Measurements from ENCODE around the gene ARL16. TPM values are rescaled to one million over a fixed set of nuclear protein-coding genes. Genes with fewer than 3 reads are reported as not detected.

Gene ARL16
- total and polyA plus RNA-seq, 2 donors (not counting 3 experiments of a cell fraction or from before 2014, with no cell fraction given) = 41.4 to 71.7 TPM

GRCh38 chr17:81723651-81724209, 40.1 kb upstream of the ARL16 start:
- Histone ChIP-seq H3K79me2 (ENCODE audit: control insufficient read depth, insufficient read depth, low read length) (no peaks in the 10 kb centered on the region), H3K36me3 (ENCODE audit: control insufficient read depth in 2 of 2, extremely low read depth in 1 of 2, insufficient read depth in 2 of 2, low read length in 2 of 2) (no peaks in the 10 kb centered on the region), H4K20me1 (replicated peaks; ENCODE audit: control insufficient read depth, extremely low read depth, insufficient read depth, low read length) (no peaks in the 10 kb centered on the region), H3K4me2 (ENCODE audit: insufficient read depth, low read length) (no peak overlapping the region), H3K27me3 (ENCODE audit: control insufficient read depth in 2 of 2, insufficient read depth in 2 of 2, low read length in 2 of 2) (peaks cover 0 to 3% of the 10 kb centered on the region in 2 experiments), H3K9me1 (replicated peaks; ENCODE audit: control insufficient read depth, extremely low read depth, insufficient read depth, low read length) (no peaks in the 10 kb centered on the region), H3K4me1 (ENCODE audit: control insufficient read depth, extremely low read depth, insufficient read depth, low read length) (peaks cover 4% of the 10 kb centered on the region), H3K9me3 (replicated peaks; ENCODE audit: control insufficient read depth, insufficient read depth, low read length) (no peaks in the 10 kb centered on the region), H3K9ac (replicated peaks; ENCODE audit: extremely low read depth, insufficient read depth, low read length) (no peak overlapping the region), H2AFZ (ENCODE audit: low read depth, low read length) (no peak overlapping the region), H3K27ac (ENCODE audit: insufficient read depth, low read depth, low read length) (no peak overlapping the region), H3K4me3 (replicated peaks in 1 of 3; ENCODE audit: insufficient read depth in 1 of 3, low read depth in 1 of 3, low read length in 3 of 3) (no peak overlapping the region)
- POLR2A ChIA-PET = no interaction called here
- intact Hi-C loops (cut with micrococcal nuclease) = no loop called here
- CTCF ChIA-PET = interaction anchor here (1.0 kb wide), 1 partner anchor 236 kb away, joined by 3 read pairs; no protein-coding TSS in a partner anchor
- FAIRE-seq = peak; percentile 44
- TF ChIP-seq CTCF (IDR thresholded peaks at IDR 0.05; ENCODE audit: extremely low read depth in 1 of 2, insufficient read depth in 1 of 2, low read depth in 1 of 2, low read length in 2 of 2) = no peak
- no peak for TF ChIP-seq POLR2A (IDR thresholded peaks at IDR 0.05; ENCODE audit: low read depth, low read length)
- no TSS peak for BruUV-seq (replicated peaks)
- no peak for DNase-seq (ENCODE audit: low read depth, low spot score)
- dilution Hi-C loops (cut with MboI; ENCODE audit: extremely low pct_ligation_motif_present, low sequenced_read_pairs) = no loop called here

GRCh38 chr17:81722184-81723120, 38.9 kb upstream of the ARL16 start:
- H2AFZ ChIP-seq (ENCODE audit: low read depth, low read length) = no peak overlapping the region
- no peak overlapping the region for H3K4me3 ChIP-seq (replicated peaks in 1 of 3; ENCODE audit: insufficient read depth in 1 of 3, low read depth in 1 of 3, low read length in 3 of 3)
- no peak for DNase-seq (ENCODE audit: low read depth, low spot score)
- ChIA-PET POLR2A (no interaction called here), CTCF (interaction anchor here (1.0 kb wide), 2 partner anchors 16 to 237 kb away, joined by 3 read pairs; no protein-coding TSS in a partner anchor)
- TF ChIP-seq FOS (IDR thresholded peaks at IDR 0.05; ENCODE audit: borderline replicate concordance, insufficient read depth, low read length) (no peak), CTCF (IDR thresholded peaks at IDR 0.05; ENCODE audit: extremely low read depth in 1 of 2, insufficient read depth in 1 of 2, low read depth in 1 of 2, low read length in 2 of 2) (no peak)
- TF ChIP-seq, protein P1, sequence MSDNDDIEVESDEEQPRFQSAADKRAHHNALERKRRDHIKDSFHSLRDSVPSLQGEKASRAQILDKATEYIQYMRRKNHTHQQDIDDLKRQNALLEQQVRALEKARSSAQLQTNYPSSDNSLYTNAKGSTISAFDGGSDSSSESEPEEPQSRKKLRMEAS (IDR thresholded peaks at IDR 0.05; ENCODE audit: insufficient read depth, insufficient read length) = no peak
- peaks cover 4% of the 10 kb centered on the region for H3K4me1 ChIP-seq (ENCODE audit: control insufficient read depth, extremely low read depth, insufficient read depth, low read length)
- H3K27ac ChIP-seq (ENCODE audit: insufficient read depth, low read depth, low read length) = no peak overlapping the region
- dilution Hi-C loops (cut with MboI; ENCODE audit: extremely low pct_ligation_motif_present, low sequenced_read_pairs) = no loop called here
- H4K20me1 ChIP-seq (replicated peaks; ENCODE audit: control insufficient read depth, extremely low read depth, insufficient read depth, low read length) = no peaks in the 10 kb centered on the region
- H3K36me3 ChIP-seq (ENCODE audit: control insufficient read depth in 2 of 2, extremely low read depth in 1 of 2, insufficient read depth in 2 of 2, low read length in 2 of 2) = no peaks in the 10 kb centered on the region
- H3K4me2 ChIP-seq (ENCODE audit: insufficient read depth, low read length) = no peak overlapping the region
- intact Hi-C loops (cut with micrococcal nuclease) = no loop called here
- no peak overlapping the region for H3K9ac ChIP-seq (replicated peaks; ENCODE audit: extremely low read depth, insufficient read depth, low read length)
- BruUV-seq (replicated peaks) = no TSS peak
- H3K9me1 ChIP-seq (replicated peaks; ENCODE audit: control insufficient read depth, extremely low read depth, insufficient read depth, low read length) = no peaks in the 10 kb centered on the region
- peaks cover 0 to 3% of the 10 kb centered on the region in 2 experiments for H3K27me3 ChIP-seq (ENCODE audit: control insufficient read depth in 2 of 2, insufficient read depth in 2 of 2, low read length in 2 of 2)
- no peaks in the 10 kb centered on the region for H3K9me3 ChIP-seq (replicated peaks; ENCODE audit: control insufficient read depth, insufficient read depth, low read length)
- H3K79me2 ChIP-seq (ENCODE audit: control insufficient read depth, insufficient read depth, low read length) = no peaks in the 10 kb centered on the region
- FAIRE-seq = no peak

Data from endothelial cell of umbilical vein (primary cell).